Gastrocnemius medialis (tissue), 4 donors: ENCODE data around the gene ENPP5.

Experiments used
- CTCF ChIP-seq, 5 experiments: fragments of 450-650 bp in 3 of 5; fragments of 200-600 bp in 2 of 5; sonication (generic) in 2 of 5; IDR thresholded peaks in 4 of 5; conservative IDR thresholded peaks in 1 of 5; 1 replicate in 4 of 5; 2 replicates in 1 of 5; pipeline ENCODE4 v1.5.1; 2016 to 2019; ENCODE audit warnings: antibody characterized with exemption in 5 of 5, mild to moderate bottlenecking in 3 of 5, moderate library complexity in 3 of 5
- POLR2A ChIP-seq, 2 donors: fragments of 450-650 bp; IDR thresholded peaks; one replicate each; pipeline ENCODE4 v1.6.1; 2017; ENCODE audit warnings: antibody characterized with exemption in 2 of 2, mild to moderate bottlenecking in 2 of 2, moderate library complexity in 2 of 2

GRCh38 chr6:46211917-46212316, 41.1 kb upstream of the ENPP5 start:
- TF ChIP-seq POLR2A (IDR thresholded peaks at IDR 0.05), result no peak
- TF ChIP-seq CTCF (IDR thresholded peaks at IDR 0.05 in 4 of 5, conservative IDR thresholded peaks at IDR 0.05 in 1 of 5), result no peak
